Neural progenitor cell (in vitro differentiated cells): ENCODE data around the gene HRG.

Experiments
- EZH2 ChIP-seq: fragments of 200-600 bp; sonication (generic); IDR thresholded peaks from 2 replicates; pipeline ENCODE4 v1.6.1; 2017; ENCODE audit warnings: antibody characterized with exemption, mild to moderate bottlenecking, moderate library complexity
- TF ChIP-seq, protein P1 (sequence below): fragments of 200-600 bp; sonication (generic); IDR thresholded peaks from 2 replicates; pipeline ENCODE4 v1.5.1; 2017; ENCODE audit warnings: antibody characterized with exemption, mild to moderate bottlenecking

DNA sequence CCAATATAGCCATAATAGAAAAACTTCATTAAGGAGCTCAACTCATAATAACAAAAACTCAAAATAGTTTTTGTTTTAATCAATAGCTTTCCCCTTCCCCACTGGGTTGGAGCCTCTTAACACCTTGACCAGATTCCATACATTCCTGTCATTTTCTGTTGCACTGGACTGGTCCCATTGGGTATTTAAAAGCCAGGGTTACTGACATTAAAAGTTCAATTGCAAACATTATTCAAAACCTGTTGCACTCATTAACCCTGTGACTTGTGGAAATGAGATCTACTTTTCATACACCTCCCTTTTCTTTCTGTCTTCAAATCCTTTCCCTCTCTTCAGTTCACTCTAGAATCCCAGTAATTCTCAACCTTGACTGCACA is 1.7 kb upstream of the HRG start:
- TF ChIP-seq, protein P1, sequence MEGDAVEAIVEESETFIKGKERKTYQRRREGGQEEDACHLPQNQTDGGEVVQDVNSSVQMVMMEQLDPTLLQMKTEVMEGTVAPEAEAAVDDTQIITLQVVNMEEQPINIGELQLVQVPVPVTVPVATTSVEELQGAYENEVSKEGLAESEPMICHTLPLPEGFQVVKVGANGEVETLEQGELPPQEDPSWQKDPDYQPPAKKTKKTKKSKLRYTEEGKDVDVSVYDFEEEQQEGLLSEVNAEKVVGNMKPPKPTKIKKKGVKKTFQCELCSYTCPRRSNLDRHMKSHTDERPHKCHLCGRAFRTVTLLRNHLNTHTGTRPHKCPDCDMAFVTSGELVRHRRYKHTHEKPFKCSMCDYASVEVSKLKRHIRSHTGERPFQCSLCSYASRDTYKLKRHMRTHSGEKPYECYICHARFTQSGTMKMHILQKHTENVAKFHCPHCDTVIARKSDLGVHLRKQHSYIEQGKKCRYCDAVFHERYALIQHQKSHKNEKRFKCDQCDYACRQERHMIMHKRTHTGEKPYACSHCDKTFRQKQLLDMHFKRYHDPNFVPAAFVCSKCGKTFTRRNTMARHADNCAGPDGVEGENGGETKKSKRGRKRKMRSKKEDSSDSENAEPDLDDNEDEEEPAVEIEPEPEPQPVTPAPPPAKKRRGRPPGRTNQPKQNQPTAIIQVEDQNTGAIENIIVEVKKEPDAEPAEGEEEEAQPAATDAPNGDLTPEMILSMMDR: no peak
- no peak for TF ChIP-seq EZH2
